ENCODE measurements around the gene HOOK2. TPM values are rescaled to one million over a fixed set of nuclear protein-coding genes. Genes with fewer than 3 reads are reported as not detected.

Gene HOOK2
- total and polyA plus RNA-seq, 2 of the 13 experiments (the other 11 are each of a cell fraction or from before 2014, with no cell fraction given) = 9.2 to 12.9 TPM

DNA sequence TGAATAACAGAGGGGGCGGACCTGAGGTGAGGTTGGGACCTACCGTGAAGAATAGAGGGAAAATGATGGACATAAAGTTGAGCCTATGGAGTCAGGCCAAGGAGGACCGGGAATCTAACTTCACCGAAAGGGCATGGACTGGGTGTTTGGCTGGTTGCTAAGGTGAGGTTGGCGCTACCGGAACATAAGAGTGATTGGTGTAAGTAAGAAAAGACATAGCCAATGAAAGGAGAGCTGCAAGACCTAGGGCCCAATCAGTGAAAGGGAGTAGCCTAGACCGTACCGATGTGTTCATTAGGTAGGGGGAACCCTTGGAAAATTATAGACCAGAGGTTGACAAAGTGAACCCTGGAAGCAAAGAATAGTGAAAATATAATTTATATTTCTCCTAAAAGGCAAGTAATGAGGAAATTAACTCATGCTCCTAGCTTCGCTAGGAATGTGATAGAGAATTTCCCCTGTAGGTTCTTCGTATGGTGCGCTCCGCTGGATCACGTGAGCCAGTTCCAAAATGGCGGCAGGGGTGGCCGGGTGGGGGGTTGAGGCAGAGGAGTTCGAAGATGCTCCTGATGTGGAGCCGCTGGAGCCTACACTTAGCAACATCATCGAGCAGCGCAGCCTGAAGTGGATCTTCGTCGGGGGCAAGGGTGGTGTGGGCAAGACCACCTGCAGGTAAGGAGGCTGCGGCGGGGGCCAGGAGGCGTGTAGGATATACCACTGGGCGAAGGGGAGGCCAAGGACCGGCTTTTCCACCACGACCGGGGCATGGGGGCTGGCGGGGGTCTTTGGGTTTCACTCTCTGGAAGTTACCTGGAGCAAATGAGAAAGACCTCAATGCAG is 38.1 kb downstream of the HOOK2 start, which contains the start of gene GET3 (continued):
- TF ChIP-seq, protein P1, sequence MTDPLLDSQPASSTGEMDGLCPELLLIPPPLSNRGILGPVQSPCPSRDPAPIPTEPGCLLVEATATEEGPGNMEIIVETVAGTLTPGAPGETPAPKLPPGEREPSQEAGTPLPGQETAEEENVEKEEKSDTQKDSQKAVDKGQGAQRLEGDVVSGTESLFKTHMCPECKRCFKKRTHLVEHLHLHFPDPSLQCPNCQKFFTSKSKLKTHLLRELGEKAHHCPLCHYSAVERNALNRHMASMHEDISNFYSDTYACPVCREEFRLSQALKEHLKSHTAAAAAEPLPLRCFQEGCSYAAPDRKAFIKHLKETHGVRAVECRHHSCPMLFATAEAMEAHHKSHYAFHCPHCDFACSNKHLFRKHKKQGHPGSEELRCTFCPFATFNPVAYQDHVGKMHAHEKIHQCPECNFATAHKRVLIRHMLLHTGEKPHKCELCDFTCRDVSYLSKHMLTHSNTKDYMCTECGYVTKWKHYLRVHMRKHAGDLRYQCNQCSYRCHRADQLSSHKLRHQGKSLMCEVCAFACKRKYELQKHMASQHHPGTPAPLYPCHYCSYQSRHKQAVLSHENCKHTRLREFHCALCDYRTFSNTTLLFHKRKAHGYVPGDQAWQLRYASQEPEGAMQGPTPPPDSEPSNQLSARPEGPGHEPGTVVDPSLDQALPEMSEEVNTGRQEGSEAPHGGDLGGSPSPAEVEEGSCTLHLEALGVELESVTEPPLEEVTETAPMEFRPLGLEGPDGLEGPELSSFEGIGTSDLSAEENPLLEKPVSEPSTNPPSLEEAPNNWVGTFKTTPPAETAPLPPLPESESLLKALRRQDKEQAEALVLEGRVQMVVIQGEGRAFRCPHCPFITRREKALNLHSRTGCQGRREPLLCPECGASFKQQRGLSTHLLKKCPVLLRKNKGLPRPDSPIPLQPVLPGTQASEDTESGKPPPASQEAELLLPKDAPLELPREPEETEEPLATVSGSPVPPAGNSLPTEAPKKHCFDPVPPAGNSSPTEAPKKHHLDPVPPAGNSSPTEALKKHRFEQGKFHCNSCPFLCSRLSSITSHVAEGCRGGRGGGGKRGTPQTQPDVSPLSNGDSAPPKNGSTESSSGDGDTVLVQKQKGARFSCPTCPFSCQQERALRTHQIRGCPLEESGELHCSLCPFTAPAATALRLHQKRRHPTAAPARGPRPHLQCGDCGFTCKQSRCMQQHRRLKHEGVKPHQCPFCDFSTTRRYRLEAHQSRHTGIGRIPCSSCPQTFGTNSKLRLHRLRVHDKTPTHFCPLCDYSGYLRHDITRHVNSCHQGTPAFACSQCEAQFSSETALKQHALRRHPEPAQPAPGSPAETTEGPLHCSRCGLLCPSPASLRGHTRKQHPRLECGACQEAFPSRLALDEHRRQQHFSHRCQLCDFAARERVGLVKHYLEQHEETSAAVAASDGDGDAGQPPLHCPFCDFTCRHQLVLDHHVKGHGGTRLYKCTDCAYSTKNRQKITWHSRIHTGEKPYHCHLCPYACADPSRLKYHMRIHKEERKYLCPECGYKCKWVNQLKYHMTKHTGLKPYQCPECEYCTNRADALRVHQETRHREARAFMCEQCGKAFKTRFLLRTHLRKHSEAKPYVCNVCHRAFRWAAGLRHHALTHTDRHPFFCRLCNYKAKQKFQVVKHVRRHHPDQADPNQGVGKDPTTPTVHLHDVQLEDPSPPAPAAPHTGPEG (CRISPR knock-in tag; IDR thresholded peaks at IDR 0.05) = no peak
- TF ChIP-seq, protein P2, sequence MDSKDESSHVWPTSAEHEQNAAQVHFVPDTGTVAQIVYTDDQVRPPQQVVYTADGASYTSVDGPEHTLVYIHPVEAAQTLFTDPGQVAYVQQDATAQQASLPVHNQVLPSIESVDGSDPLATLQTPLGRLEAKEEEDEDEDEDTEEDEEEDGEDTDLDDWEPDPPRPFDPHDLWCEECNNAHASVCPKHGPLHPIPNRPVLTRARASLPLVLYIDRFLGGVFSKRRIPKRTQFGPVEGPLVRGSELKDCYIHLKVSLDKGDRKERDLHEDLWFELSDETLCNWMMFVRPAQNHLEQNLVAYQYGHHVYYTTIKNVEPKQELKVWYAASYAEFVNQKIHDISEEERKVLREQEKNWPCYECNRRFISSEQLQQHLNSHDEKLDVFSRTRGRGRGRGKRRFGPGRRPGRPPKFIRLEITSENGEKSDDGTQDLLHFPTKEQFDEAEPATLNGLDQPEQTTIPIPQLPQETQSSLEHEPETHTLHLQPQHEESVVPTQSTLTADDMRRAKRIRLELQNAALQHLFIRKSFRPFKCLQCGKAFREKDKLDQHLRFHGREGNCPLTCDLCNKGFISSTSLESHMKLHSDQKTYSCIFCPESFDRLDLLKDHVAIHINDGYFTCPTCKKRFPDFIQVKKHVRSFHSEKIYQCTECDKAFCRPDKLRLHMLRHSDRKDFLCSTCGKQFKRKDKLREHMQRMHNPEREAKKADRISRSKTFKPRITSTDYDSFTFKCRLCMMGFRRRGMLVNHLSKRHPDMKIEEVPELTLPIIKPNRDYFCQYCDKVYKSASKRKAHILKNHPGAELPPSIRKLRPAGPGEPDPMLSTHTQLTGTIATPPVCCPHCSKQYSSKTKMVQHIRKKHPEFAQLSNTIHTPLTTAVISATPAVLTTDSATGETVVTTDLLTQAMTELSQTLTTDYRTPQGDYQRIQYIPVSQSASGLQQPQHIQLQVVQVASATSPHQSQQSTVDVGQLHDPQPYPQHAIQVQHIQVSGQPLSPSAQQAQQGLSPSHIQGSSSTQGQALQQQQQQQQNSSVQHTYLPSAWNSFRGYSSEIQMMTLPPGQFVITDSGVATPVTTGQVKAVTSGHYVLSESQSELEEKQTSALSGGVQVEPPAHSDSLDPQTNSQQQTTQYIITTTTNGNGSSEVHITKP (CRISPR knock-in tag; IDR thresholded peaks at IDR 0.05; ENCODE audit: low read depth) = peak; percentile 99
- TF ChIP-seq SKI (IDR thresholded peaks at IDR 0.05; ENCODE audit: partially characterized antibody) (no peak), PAWR (CRISPR knock-in tag; IDR thresholded peaks at IDR 0.05; ENCODE audit: borderline replicate concordance) (no peak), ZNF224 (CRISPR knock-in tag; IDR thresholded peaks at IDR 0.05) (no peak), ZNF230 (CRISPR knock-in tag; IDR thresholded peaks at IDR 0.05) (no peak; the same call in 1 of the 2 replicates), KDM2A (CRISPR knock-in tag; IDR thresholded peaks at IDR 0.05; ENCODE audit: borderline replicate concordance, low read depth) (peak; percentile 18; the same call in 1 of the 2 replicates), GATAD1 (CRISPR knock-in tag; IDR thresholded peaks at IDR 0.05) (peak; percentile 99)
- TF ChIP-seq, protein P3, sequence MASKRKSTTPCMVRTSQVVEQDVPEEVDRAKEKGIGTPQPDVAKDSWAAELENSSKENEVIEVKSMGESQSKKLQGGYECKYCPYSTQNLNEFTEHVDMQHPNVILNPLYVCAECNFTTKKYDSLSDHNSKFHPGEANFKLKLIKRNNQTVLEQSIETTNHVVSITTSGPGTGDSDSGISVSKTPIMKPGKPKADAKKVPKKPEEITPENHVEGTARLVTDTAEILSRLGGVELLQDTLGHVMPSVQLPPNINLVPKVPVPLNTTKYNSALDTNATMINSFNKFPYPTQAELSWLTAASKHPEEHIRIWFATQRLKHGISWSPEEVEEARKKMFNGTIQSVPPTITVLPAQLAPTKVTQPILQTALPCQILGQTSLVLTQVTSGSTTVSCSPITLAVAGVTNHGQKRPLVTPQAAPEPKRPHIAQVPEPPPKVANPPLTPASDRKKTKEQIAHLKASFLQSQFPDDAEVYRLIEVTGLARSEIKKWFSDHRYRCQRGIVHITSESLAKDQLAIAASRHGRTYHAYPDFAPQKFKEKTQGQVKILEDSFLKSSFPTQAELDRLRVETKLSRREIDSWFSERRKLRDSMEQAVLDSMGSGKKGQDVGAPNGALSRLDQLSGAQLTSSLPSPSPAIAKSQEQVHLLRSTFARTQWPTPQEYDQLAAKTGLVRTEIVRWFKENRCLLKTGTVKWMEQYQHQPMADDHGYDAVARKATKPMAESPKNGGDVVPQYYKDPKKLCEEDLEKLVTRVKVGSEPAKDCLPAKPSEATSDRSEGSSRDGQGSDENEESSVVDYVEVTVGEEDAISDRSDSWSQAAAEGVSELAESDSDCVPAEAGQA (IDR thresholded peaks at IDR 0.05; ENCODE audit: low read depth) = peak; percentile 55; the same call in 1 of the 2 replicates
- TF ChIP-seq, protein P3 (CRISPR knock-in tag; IDR thresholded peaks at IDR 0.05; ENCODE audit: borderline replicate concordance) = no peak

All from HepG2 (cell line).